ENCODE measurements around the gene PDZD2.
A peak's percentile ranks its signal among the peaks of the same experiment; 100 is the strongest.

Gene PDZD2

DNA sequence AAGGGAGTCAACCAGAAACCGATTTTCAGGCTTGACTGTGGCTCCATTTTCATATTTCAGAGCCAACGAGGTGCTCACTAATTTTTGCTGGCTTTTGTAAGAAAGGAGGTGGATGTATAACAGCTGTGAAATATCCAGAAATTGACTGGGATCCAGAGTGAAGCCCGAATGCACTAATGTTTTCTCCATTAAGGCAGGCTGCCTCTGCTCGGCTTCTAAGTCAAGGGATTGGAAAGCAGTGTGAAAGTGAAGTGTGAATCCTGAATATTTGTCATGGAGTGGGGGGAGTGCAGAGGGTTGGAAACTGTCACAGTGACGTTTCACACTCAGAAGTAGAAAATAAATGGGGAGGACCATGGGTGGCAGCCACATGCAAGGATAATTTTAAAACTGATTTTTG, 297.8 kb downstream of the PDZD2 start:
- TF ChIP-seq, protein P1, sequence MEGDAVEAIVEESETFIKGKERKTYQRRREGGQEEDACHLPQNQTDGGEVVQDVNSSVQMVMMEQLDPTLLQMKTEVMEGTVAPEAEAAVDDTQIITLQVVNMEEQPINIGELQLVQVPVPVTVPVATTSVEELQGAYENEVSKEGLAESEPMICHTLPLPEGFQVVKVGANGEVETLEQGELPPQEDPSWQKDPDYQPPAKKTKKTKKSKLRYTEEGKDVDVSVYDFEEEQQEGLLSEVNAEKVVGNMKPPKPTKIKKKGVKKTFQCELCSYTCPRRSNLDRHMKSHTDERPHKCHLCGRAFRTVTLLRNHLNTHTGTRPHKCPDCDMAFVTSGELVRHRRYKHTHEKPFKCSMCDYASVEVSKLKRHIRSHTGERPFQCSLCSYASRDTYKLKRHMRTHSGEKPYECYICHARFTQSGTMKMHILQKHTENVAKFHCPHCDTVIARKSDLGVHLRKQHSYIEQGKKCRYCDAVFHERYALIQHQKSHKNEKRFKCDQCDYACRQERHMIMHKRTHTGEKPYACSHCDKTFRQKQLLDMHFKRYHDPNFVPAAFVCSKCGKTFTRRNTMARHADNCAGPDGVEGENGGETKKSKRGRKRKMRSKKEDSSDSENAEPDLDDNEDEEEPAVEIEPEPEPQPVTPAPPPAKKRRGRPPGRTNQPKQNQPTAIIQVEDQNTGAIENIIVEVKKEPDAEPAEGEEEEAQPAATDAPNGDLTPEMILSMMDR (conservative IDR thresholded peaks at IDR 0.05; ENCODE audit: control insufficient read depth, insufficient read depth, low read depth, low read length), result no peak
- DNase-seq (ENCODE audit: low read depth), result no peak
- H3K4me3 ChIP-seq (ENCODE audit: control insufficient read depth, low read depth, low read length), result no peak overlapping the region

DNA sequence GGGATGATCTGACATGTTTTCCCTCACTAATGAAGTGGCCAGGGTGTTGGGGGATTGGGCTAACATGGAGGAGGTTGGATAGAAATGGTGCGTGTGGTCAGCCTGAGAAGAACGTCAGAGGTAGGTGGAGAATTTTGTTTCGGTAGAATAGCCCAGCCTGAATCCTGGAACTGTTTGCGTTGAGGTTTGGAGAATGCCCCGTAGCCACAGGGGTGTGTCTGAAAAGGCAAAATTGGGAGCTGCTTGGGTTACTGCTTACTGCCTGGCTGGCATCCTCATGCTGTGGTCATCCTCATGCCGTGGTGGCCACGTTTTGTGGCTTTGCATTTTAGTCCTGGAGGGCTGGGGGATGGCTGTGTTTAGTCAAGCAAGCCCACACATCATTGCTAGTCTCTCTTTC, 298.3 kb downstream of the PDZD2 start:
- TF ChIP-seq, protein P1 (conservative IDR thresholded peaks at IDR 0.05; ENCODE audit: control insufficient read depth, insufficient read depth, low read depth, low read length), result no peak
- no peak for DNase-seq (ENCODE audit: low read depth)
- no peak overlapping the region for H3K4me3 ChIP-seq (ENCODE audit: control insufficient read depth, low read depth, low read length)

DNA sequence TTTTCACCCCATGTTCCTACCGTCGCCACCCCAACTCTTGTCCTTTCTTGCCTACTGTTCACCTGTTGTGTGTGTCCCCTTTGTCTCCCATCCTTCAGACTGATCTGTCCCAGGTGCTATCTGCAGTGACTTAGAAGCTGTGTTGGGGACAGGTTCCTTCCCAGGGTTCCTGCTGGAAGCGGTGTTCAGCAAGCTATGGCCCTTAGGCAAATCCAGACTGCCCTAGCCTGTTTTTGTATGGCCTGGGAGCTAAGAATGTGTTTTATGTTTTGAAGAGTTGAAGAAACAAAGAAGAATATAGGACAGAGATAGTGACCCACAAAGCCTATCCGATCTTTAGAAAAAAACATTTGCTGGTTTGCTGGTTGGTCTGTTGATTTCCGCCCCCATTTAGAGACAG, 298.8 kb downstream of the PDZD2 start:
- no peak for DNase-seq (ENCODE audit: low read depth)
- TF ChIP-seq, protein P1 (conservative IDR thresholded peaks at IDR 0.05; ENCODE audit: control insufficient read depth, insufficient read depth, low read depth, low read length), result no peak
- H3K4me3 ChIP-seq (ENCODE audit: control insufficient read depth, low read depth, low read length), result no peak overlapping the region

DNA sequence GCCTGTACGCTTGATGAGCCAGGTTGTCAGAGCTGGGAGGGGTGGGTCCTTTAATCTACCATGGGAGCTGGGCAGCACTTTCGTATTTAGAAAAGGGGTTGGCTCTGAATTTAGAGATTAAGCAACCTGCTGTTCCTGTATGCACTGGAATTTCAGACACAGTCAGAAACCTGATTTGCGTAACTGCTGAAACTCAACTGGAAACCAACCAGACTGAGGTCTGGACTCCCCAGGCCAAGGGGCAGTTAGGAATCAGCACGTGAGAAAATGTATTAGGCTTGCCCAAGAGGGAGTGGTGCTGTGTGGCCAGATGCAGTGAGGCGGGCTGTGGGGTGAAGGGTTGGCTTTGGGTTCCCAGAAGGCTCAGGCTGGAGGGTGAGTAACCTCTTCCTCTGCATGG, 300.2 kb downstream of the PDZD2 start:
- peak; percentile 15 for DNase-seq (ENCODE audit: low read depth)
- TF ChIP-seq, protein P1 (conservative IDR thresholded peaks at IDR 0.05; ENCODE audit: control insufficient read depth, insufficient read depth, low read depth, low read length), result no peak
- H3K4me3 ChIP-seq (ENCODE audit: control insufficient read depth, low read depth, low read length), result no peak overlapping the region

DNA sequence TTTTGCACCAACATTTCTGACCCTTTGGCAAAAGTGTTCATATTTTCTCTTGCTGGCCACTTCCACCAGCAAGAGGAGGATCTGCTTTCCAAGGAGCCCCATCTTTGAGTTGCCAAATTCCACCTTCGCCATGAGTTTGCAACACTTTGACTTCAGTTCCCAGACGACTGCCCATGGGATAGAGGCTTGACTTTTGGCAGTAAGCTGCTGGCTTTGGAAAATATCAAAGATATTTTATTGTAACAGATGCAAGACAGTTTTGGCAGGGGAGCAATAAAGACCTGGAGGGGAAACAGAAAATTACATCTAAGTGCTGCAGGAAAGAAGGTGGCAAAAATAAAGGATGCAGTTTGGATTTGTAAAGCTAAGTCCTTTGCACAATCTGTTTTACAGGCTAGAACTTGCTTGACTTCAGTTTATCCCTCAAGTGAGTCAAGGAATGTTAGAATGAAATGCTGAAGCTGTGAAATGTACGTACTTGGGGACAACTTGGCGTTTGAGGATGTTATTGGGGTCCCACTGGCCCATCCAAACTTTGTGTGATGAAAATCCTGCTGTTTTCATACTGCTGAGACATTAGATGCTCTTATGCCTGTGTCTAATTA, 302.3 kb downstream of the PDZD2 start:
- no peak overlapping the region for H3K4me3 ChIP-seq (ENCODE audit: control insufficient read depth, low read depth, low read length)
- DNase-seq (ENCODE audit: low read depth), result no peak
- TF ChIP-seq, protein P1 (conservative IDR thresholded peaks at IDR 0.05; ENCODE audit: control insufficient read depth, insufficient read depth, low read depth, low read length), result no peak

DNA sequence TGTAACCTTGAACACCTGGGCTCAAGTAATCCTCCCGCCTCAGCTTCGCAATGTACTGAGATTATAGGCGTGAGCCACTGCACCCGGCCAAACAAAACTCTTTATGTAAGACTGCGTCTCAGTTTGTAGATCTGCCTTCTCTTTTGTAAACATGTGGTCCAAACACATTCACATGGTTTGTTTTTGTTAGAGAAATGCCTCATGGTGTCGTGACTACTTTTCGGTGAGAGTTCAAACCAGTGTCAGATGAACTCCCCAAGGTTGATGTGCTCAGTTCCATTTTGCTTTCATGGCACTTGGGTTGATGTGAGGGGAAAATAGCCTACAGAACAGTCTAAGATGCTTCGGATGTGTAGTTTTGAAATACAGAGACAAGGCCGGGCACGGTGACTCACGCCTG, 303.6 kb downstream of the PDZD2 start:
- DNase-seq (ENCODE audit: low read depth), result no peak
- TF ChIP-seq, protein P1 (conservative IDR thresholded peaks at IDR 0.05; ENCODE audit: control insufficient read depth, insufficient read depth, low read depth, low read length), result no peak

More for the DNA sequence above, 303.6 kb downstream of the PDZD2 start:
- H3K4me3 ChIP-seq (ENCODE audit: control insufficient read depth, low read depth, low read length), result no peak overlapping the region
